GM23338 (cell line): Measurements from ENCODE around the gene ANO6. TPM values are rescaled to one million over a fixed set of nuclear protein-coding genes. Genes with fewer than 3 reads are reported as not detected.

Source experiments
- ATAC-seq: fragments of 200-7000 bp; cut with Tn5 transposase; 3 replicates; pipeline ENCODE4 v1.9.1; 2020
- DNase-seq: peaks from one replicate; pipeline ENCODE4 v3.0.0-alpha.2; 2015; ENCODE audit warnings: low spot score
- H2AFZ ChIP-seq: fragments of 200-600 bp; sonication (generic); 2 replicates; pipeline ENCODE4 v1.8.0; 2016; ENCODE audit warnings: antibody characterized with exemption, mild to moderate bottlenecking, moderate library complexity
- H3F3A ChIP-seq: fragments of 200-600 bp; sonication (generic); replicated peaks from 2 replicates; pipeline ENCODE4 v1.8.0; 2017; ENCODE audit warnings: antibody characterized with exemption, mixed run types, low read depth
- H3K27ac ChIP-seq: fragments of 200-600 bp; sonication (generic); 2 replicates; pipeline ENCODE4 v1.6.1; 2016; ENCODE audit warnings: low read depth
- H3K27me3 ChIP-seq: fragments of 200-600 bp; sonication (generic); 2 replicates; pipeline ENCODE4 v1.8.0; 2016; ENCODE audit warnings: mild to moderate bottlenecking, mixed run types, moderate library complexity; ENCODE audit not compliant: insufficient read depth
- H3K36me3 ChIP-seq: fragments of 200-600 bp; sonication (generic); 2 replicates; pipeline ENCODE4 v1.8.0; 2016; ENCODE audit warnings: mild to moderate bottlenecking; ENCODE audit not compliant: insufficient read depth
- H3K4me1 ChIP-seq: fragments of 200-600 bp; sonication (generic); 2 replicates; pipeline ENCODE4 v1.8.0; 2016; ENCODE audit warnings: mild to moderate bottlenecking, moderate library complexity; ENCODE audit not compliant: insufficient read depth
- H3K4me2 ChIP-seq: fragments of 200-600 bp; sonication (generic); 2 replicates; pipeline ENCODE4 v1.7.1; 2017; ENCODE audit warnings: mixed run types
- H3K4me3 ChIP-seq: fragments of 200-600 bp; sonication (generic); 2 replicates; pipeline ENCODE4 v1.6.1; 2016; ENCODE audit warnings: mixed run types
- H3K79me2 ChIP-seq: fragments of 200-600 bp; sonication (generic); replicated peaks from 2 replicates; pipeline ENCODE4 v1.8.0; 2017; ENCODE audit warnings: mild to moderate bottlenecking; ENCODE audit not compliant: insufficient read depth
- H3K9me2 ChIP-seq: fragments of 200-600 bp; sonication (generic); 2 replicates; pipeline ENCODE4 v1.8.0; 2017; ENCODE audit not compliant: insufficient read depth
- H4K20me1 ChIP-seq: fragments of 200-600 bp; sonication (generic); replicated peaks from 2 replicates; pipeline ENCODE4 v1.8.0; 2017; ENCODE audit warnings: mild to moderate bottlenecking; ENCODE audit not compliant: insufficient read depth
- H3K27ac Mint-ChIP-seq: 2 replicates; pipeline ENCODE4 v1.8.0; 2020; ENCODE audit warnings: inconsistent platforms, mild to moderate bottlenecking, moderate library complexity, mixed read lengths
- H3K27me3 Mint-ChIP-seq: 3 replicates; pipeline ENCODE4 v1.8.0; 2022; ENCODE audit warnings: low read depth, mild to moderate bottlenecking, moderate library complexity, mixed read lengths, inconsistent platforms; ENCODE audit not compliant: insufficient read depth, poor library complexity
- H3K36me3 Mint-ChIP-seq: 3 replicates; pipeline ENCODE4 v1.8.0; 2021; ENCODE audit warnings: low read depth, mild to moderate bottlenecking, inconsistent platforms, moderate library complexity, mixed read lengths
- H3K4me1 Mint-ChIP-seq: 3 replicates; pipeline ENCODE4 v1.8.0; 2020; ENCODE audit warnings: mild to moderate bottlenecking, inconsistent platforms, mixed read lengths
- H3K4me3 Mint-ChIP-seq: 3 replicates; pipeline ENCODE4 v1.8.0; 2021; ENCODE audit warnings: moderate library complexity, mild to moderate bottlenecking, inconsistent platforms, mixed read lengths
- H3K9me3 Mint-ChIP-seq: 3 replicates; pipeline ENCODE4 v1.8.0; 2020; ENCODE audit warnings: moderate library complexity, mild to moderate bottlenecking, inconsistent platforms, mixed read lengths
- CREB1 ChIP-seq: fragments of 250-450 bp; sonication (Bioruptor Pico); IDR thresholded peaks from 2 replicates; pipeline ENCODE4 v1.5.0; 2020; ENCODE audit warnings: low read depth, mild to moderate bottlenecking, moderate library complexity
- EZH2 ChIP-seq: fragments of 200-600 bp; sonication (generic); IDR thresholded peaks from one replicate; pipeline ENCODE4 v1.8.0; 2017; ENCODE audit warnings: antibody characterized with exemption, mild to moderate bottlenecking, low read depth; ENCODE audit not compliant: unreplicated experiment
- EZH2phosphoT487 ChIP-seq: fragments of 200-600 bp; sonication (generic); IDR thresholded peaks from one replicate; pipeline ENCODE4 v1.8.1; 2018; ENCODE audit warnings: antibody characterized with exemption; ENCODE audit not compliant: unreplicated experiment
- JUNB ChIP-seq: IDR thresholded peaks from one replicate; pipeline ENCODE4 v1.6.1; 2016; ENCODE audit warnings: antibody characterized with exemption; ENCODE audit not compliant: unreplicated experiment
- NANOG ChIP-seq: IDR thresholded peaks from 2 replicates; pipeline ENCODE4 v1.6.1; 2016; ENCODE audit warnings: antibody characterized with exemption, borderline replicate concordance
- POLR2AphosphoS5 ChIP-seq: IDR thresholded peaks from 2 replicates; pipeline ENCODE4 v1.6.1; 2016; ENCODE audit warnings: antibody characterized with exemption, low read depth
- STAT1 ChIP-seq: IDR thresholded peaks from one replicate; pipeline ENCODE4 v1.6.1; 2016; ENCODE audit warnings: antibody characterized with exemption; ENCODE audit not compliant: unreplicated experiment
- ZNF114 ChIP-seq: fragments of 250-450 bp; sonication (Bioruptor Pico); IDR thresholded peaks from 2 replicates; pipeline ENCODE4 v1.5.0; 2020; ENCODE audit warnings: mild to moderate bottlenecking, moderate library complexity
- ZNF331 ChIP-seq: fragments of 250-450 bp; sonication (Bioruptor Pico); IDR thresholded peaks from 2 replicates; pipeline ENCODE4 v1.5.0; 2020; ENCODE audit warnings: low read depth, mild to moderate bottlenecking, moderate library complexity
- polyA plus RNA-seq: library from polyadenylated mRNA; unstranded; fragments of >200 nt; fragmentation: Nextera tagmentation; extraction: Ambion mirVana; gene quantifications from 2 replicates; pipeline ENCODE4 v1.2.1, GENCODE V29; 2016
- total RNA-seq: library from RNA; depleted of rRNA; stranded (reverse); fragments of >200 nt; shearing (Covaris generic); gene quantifications from 2 replicates; pipeline ENCODE4 v1.2.3, GENCODE V29; 2014
- TF ChIP-seq, protein P1 (sequence below), 2 experiments: fragments of 200-600 bp in 1 of 2; sonication (generic) in 1 of 2; conservative IDR thresholded peaks; 2 replicates each; pipeline versions ENCODE4 v1.5.1 to v1.6.1; 2016 to 2017; ENCODE audit warnings: antibody characterized with exemption in 2 of 2, low read depth in 2 of 2, mild to moderate bottlenecking in 2 of 2, moderate library complexity in 1 of 2
- TF ChIP-seq, protein P2 (sequence below): IDR thresholded peaks from 2 replicates; pipeline ENCODE4 v1.6.1; 2016; ENCODE audit warnings: antibody characterized with exemption
- TF ChIP-seq, protein P3 (sequence below): fragments of 250-450 bp; sonication (Bioruptor Pico); IDR thresholded peaks from 2 replicates; pipeline ENCODE4 v1.5.0; 2020; ENCODE audit warnings: mild to moderate bottlenecking, moderate library complexity

The ANO6 gene
- total and polyA plus RNA-seq, 2 experiments from 2014 or later = 21.1 to 48.9 TPM

DNA sequence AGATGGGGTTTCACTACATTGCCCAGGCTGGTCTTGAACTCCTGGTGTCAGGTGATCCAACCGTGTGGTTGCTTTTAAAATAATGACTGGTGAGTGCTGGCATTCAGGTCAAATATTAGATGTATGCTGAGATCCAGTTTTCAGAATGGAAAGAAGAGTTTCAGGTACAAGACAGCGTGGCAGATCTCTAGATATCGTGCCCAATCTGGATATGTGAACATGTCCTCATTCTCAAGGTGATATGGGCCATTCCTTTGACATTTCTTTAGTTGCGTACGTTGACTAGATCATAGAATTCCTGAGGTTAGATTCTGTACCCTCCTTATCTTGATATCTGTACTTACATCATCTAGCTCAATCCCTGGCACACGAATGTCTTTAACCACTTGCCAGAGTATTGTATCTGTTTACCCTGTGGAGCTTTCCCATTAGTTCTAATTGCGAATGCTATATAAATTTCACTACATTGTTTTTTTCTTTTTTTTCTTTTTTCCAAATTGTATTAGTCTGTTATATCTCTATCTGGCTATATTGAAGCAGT is 80.2 kb downstream of the ANO6 start:
- no peaks in the 10 kb centered on the region for H3K36me3 ChIP-seq
- H4K20me1 ChIP-seq = no peaks in the 10 kb centered on the region
- DNase-seq = no peak
- Mint-ChIP-seq H3K9me3 (no peaks in the 10 kb centered on the region), H3K27ac (no peak overlapping the region), H3K4me3 (no peak overlapping the region), H3K36me3 (no peaks in the 10 kb centered on the region), H3K27me3 (peaks cover 2% of the 10 kb centered on the region), H3K4me1 (peaks cover 18% of the 10 kb centered on the region; the same call in 2 of the 3 replicates)
- TF ChIP-seq NANOG (no peak), JUNB (no peak), CREB1 (CRISPR knock-in tag) (no peak)
- H2AFZ ChIP-seq = no peak overlapping the region
- no peak overlapping the region for H3K4me2 ChIP-seq
- H3K4me3 ChIP-seq = no peak overlapping the region
- no peaks in the 10 kb centered on the region for H3K4me1 ChIP-seq
- no peaks in the 10 kb centered on the region for H3F3A ChIP-seq
- no peaks in the 10 kb centered on the region for H3K9me2 ChIP-seq
- ATAC-seq = no peak
- H3K79me2 ChIP-seq = peaks cover 40% of the 10 kb centered on the region
- H3K27me3 ChIP-seq = no peaks in the 10 kb centered on the region
- H3K27ac ChIP-seq = no peak overlapping the region

DNA sequence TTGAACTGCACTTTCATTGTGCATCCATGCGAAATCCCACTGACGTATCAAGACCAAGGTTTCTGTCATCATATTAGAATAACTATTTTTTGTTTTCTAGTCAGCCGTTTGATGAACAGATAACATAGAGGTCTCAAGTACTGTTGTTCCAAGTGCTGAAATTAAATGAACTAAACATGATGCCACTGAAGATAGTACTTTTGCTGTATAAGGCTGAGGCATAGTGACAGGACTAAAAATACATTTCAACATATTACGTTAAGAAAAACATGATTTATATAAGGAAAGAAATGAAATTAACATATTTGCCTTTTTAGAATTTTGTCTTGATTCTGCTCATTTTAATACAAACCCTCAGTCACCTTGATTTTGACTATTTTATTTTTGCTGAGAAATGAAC is 82.2 kb downstream of the ANO6 start:
- Mint-ChIP-seq H3K4me1 (peaks cover 14% of the 10 kb centered on the region; the same call in 2 of the 3 replicates), H3K27ac (peak overlapping the region; percentile 42; the same call in 1 of the 2 replicates), H3K36me3 (no peaks in the 10 kb centered on the region), H3K27me3 (peaks cover 2% of the 10 kb centered on the region), H3K4me3 (no peak overlapping the region), H3K9me3 (no peaks in the 10 kb centered on the region)
- Histone ChIP-seq H2AFZ (no peak overlapping the region), H3K4me1 (no peaks in the 10 kb centered on the region), H3K36me3 (no peaks in the 10 kb centered on the region), H3K9me2 (no peaks in the 10 kb centered on the region), H3K4me3 (no peak overlapping the region), H3K79me2 (peaks cover 27% of the 10 kb centered on the region), H3K4me2 (no peak overlapping the region), H3K27ac (no peak overlapping the region), H4K20me1 (no peaks in the 10 kb centered on the region), H3F3A (no peaks in the 10 kb centered on the region), H3K27me3 (no peaks in the 10 kb centered on the region)
- no peak for ATAC-seq
- DNase-seq = no peak
- TF ChIP-seq JUNB = no peak
- no peak for TF ChIP-seq POLR2AphosphoS5
- TF ChIP-seq, protein P1, sequence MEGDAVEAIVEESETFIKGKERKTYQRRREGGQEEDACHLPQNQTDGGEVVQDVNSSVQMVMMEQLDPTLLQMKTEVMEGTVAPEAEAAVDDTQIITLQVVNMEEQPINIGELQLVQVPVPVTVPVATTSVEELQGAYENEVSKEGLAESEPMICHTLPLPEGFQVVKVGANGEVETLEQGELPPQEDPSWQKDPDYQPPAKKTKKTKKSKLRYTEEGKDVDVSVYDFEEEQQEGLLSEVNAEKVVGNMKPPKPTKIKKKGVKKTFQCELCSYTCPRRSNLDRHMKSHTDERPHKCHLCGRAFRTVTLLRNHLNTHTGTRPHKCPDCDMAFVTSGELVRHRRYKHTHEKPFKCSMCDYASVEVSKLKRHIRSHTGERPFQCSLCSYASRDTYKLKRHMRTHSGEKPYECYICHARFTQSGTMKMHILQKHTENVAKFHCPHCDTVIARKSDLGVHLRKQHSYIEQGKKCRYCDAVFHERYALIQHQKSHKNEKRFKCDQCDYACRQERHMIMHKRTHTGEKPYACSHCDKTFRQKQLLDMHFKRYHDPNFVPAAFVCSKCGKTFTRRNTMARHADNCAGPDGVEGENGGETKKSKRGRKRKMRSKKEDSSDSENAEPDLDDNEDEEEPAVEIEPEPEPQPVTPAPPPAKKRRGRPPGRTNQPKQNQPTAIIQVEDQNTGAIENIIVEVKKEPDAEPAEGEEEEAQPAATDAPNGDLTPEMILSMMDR (conservative IDR thresholded peaks at IDR 0.05; ENCODE audit: low read depth in 2 of 2) = no peak
- no peak for TF ChIP-seq EZH2
- no peak for TF ChIP-seq ZNF114 (CRISPR knock-in tag)
- no peak for TF ChIP-seq STAT1
- no peak for TF ChIP-seq EZH2phosphoT487
- TF ChIP-seq NANOG = no peak
- TF ChIP-seq, protein P2, sequence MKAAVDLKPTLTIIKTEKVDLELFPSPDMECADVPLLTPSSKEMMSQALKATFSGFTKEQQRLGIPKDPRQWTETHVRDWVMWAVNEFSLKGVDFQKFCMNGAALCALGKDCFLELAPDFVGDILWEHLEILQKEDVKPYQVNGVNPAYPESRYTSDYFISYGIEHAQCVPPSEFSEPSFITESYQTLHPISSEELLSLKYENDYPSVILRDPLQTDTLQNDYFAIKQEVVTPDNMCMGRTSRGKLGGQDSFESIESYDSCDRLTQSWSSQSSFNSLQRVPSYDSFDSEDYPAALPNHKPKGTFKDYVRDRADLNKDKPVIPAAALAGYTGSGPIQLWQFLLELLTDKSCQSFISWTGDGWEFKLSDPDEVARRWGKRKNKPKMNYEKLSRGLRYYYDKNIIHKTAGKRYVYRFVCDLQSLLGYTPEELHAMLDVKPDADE = no peak
- TF ChIP-seq, protein P3, sequence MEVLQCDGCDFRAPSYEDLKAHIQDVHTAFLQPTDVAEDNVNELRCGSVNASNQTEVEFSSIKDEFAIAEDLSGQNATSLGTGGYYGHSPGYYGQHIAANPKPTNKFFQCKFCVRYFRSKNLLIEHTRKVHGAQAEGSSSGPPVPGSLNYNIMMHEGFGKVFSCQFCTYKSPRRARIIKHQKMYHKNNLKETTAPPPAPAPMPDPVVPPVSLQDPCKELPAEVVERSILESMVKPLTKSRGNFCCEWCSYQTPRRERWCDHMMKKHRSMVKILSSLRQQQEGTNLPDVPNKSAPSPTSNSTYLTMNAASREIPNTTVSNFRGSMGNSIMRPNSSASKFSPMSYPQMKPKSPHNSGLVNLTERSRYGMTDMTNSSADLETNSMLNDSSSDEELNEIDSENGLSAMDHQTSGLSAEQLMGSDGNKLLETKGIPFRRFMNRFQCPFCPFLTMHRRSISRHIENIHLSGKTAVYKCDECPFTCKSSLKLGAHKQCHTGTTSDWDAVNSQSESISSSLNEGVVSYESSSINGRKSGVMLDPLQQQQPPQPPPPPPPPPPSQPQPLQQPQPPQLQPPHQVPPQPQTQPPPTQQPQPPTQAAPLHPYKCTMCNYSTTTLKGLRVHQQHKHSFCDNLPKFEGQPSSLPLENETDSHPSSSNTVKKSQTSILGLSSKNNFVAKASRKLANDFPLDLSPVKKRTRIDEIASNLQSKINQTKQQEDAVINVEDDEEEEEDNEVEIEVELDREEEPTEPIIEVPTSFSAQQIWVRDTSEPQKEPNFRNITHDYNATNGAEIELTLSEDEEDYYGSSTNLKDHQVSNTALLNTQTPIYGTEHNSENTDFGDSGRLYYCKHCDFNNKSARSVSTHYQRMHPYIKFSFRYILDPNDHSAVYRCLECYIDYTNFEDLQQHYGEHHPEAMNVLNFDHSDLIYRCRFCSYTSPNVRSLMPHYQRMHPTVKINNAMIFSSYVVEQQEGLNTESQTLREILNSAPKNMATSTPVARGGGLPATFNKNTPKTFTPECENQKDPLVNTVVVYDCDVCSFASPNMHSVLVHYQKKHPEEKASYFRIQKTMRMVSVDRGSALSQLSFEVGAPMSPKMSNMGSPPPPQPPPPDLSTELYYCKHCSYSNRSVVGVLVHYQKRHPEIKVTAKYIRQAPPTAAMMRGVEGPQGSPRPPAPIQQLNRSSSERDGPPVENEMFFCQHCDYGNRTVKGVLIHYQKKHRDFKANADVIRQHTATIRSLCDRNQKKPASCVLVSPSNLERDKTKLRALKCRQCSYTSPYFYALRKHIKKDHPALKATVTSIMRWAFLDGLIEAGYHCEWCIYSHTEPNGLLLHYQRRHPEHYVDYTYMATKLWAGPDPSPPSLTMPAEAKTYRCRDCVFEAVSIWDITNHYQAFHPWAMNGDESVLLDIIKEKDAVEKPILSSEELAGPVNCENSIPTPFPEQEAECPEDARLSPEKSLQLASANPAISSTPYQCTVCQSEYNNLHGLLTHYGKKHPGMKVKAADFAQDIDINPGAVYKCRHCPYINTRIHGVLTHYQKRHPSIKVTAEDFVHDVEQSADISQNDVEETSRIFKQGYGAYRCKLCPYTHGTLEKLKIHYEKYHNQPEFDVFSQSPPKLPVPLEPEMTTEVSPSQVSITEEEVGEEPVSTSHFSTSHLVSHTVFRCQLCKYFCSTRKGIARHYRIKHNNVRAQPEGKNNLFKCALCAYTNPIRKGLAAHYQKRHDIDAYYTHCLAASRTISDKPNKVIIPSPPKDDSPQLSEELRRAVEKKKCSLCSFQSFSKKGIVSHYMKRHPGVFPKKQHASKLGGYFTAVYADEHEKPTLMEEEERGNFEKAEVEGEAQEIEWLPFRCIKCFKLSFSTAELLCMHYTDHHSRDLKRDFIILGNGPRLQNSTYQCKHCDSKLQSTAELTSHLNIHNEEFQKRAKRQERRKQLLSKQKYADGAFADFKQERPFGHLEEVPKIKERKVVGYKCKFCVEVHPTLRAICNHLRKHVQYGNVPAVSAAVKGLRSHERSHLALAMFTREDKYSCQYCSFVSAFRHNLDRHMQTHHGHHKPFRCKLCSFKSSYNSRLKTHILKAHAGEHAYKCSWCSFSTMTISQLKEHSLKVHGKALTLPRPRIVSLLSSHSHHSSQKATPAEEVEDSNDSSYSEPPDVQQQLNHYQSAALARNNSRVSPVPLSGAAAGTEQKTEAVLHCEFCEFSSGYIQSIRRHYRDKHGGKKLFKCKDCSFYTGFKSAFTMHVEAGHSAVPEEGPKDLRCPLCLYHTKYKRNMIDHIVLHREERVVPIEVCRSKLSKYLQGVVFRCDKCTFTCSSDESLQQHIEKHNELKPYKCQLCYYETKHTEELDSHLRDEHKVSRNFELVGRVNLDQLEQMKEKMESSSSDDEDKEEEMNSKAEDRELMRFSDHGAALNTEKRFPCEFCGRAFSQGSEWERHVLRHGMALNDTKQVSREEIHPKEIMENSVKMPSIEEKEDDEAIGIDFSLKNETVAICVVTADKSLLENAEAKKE (CRISPR knock-in tag) = no peak
- TF ChIP-seq ZNF331 (CRISPR knock-in tag) = no peak
